ENCODE data around the gene VWA3B. TPM values are rescaled to one million over a fixed set of nuclear protein-coding genes. Genes with fewer than 3 reads are reported as not detected.

VWA3B gene
- total RNA-seq, 3 donors from 2014 or later = 1.2 to 2.8 (median 2.7) TPM

DNA sequence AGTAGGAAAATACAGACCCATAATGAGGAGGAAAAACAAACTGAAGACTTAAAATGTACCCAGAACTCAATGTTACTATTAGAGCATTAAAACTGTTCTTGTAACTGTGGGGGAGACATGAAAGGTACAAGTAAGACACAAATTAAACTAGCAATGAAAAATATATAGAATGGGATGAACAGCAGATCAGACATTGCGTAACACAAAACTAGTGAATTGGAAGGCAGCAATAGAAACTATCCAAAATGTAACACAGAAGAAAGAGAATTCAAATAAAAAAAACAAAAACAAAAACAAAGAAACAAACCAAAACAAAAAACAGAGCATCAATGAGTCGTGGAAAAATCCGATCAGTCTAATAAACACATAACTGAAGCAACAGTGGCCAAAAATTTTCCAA is 132.2 kb downstream of the VWA3B start:
- Histone ChIP-seq H3K9me3 (peaks cover 5% of the 10 kb centered on the region), H3K4me1 (ENCODE audit: low read depth) (no peaks in the 10 kb centered on the region), H3K4me3 (no peak overlapping the region), H3K36me3 (ENCODE audit: low read depth) (no peaks in the 10 kb centered on the region)
- ATAC-seq (no peak), DNase-seq (no peak)
- intact Hi-C loops (cut with DNase I, micrococcal nuclease) = no loop called here
- TF ChIP-seq, protein P1, sequence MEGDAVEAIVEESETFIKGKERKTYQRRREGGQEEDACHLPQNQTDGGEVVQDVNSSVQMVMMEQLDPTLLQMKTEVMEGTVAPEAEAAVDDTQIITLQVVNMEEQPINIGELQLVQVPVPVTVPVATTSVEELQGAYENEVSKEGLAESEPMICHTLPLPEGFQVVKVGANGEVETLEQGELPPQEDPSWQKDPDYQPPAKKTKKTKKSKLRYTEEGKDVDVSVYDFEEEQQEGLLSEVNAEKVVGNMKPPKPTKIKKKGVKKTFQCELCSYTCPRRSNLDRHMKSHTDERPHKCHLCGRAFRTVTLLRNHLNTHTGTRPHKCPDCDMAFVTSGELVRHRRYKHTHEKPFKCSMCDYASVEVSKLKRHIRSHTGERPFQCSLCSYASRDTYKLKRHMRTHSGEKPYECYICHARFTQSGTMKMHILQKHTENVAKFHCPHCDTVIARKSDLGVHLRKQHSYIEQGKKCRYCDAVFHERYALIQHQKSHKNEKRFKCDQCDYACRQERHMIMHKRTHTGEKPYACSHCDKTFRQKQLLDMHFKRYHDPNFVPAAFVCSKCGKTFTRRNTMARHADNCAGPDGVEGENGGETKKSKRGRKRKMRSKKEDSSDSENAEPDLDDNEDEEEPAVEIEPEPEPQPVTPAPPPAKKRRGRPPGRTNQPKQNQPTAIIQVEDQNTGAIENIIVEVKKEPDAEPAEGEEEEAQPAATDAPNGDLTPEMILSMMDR (IDR thresholded peaks at IDR 0.05) = no peak

GRCh38 chr2:98233941-98234340 is 147.0 kb downstream of the VWA3B start:
- DNase-seq = no peak
- intact Hi-C loops (cut with DNase I, micrococcal nuclease) = no loop called here

DNA sequence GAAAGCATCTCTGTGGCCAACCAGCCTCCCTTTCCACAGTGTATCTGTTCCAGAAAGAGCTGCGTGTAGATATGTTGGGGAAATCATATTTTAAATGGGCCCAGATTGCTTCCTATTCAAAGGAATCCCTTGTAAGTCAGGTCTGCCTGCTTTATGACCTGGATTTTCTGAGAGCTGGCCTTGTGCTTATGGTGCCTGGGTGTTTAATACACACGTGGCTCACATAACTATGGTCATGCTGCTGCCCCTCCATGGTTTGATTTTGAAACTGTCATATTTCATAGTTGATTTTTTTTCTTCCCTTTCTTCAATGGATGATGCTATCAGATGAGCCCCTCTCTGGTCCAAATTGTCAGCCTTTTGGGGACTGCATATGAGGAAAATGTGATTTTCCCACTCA is 147.8 kb downstream of the VWA3B start:
- no peak overlapping the region for H3K4me3 ChIP-seq
- TF ChIP-seq, protein P1 (IDR thresholded peaks at IDR 0.05) = no peak
- no peaks in the 10 kb centered on the region for H3K9me3 ChIP-seq
- H3K36me3 ChIP-seq (ENCODE audit: low read depth) = no peaks in the 10 kb centered on the region
- intact Hi-C loops (cut with DNase I, micrococcal nuclease) = no loop called here
- H3K4me1 ChIP-seq (ENCODE audit: low read depth) = no peaks in the 10 kb centered on the region
- no peak for ATAC-seq
- DNase-seq = no peak

More at GRCh38 chr2:98233941-98234340, 147.0 kb downstream of the VWA3B start:
- no peaks in the 10 kb centered on the region for H3K4me1 ChIP-seq (ENCODE audit: low read depth)
- no peak overlapping the region for H3K4me3 ChIP-seq
- TF ChIP-seq, protein P1 (IDR thresholded peaks at IDR 0.05) = no peak
- no peaks in the 10 kb centered on the region for H3K9me3 ChIP-seq
- no peaks in the 10 kb centered on the region for H3K36me3 ChIP-seq (ENCODE audit: low read depth)
- ATAC-seq = no peak

GRCh38 chr2:98236935-98237334 is 150.0 kb downstream of the VWA3B start:
- intact Hi-C loops (cut with DNase I, micrococcal nuclease) = no loop called here
- TF ChIP-seq, protein P1 (IDR thresholded peaks at IDR 0.05) = no peak
- DNase-seq (no peak), ATAC-seq (no peak)
- Histone ChIP-seq H3K4me1 (ENCODE audit: low read depth) (no peaks in the 10 kb centered on the region), H3K9me3 (no peaks in the 10 kb centered on the region), H3K4me3 (no peak overlapping the region), H3K36me3 (ENCODE audit: low read depth) (no peaks in the 10 kb centered on the region)

- no peak for ATAC-seq
- Histone ChIP-seq H3K9me3 (no peaks in the 10 kb centered on the region), H3K4me3 (no peak overlapping the region), H3K4me1 (ENCODE audit: low read depth) (no peaks in the 10 kb centered on the region), H3K36me3 (ENCODE audit: low read depth) (no peaks in the 10 kb centered on the region)
- TF ChIP-seq, protein P1 (IDR thresholded peaks at IDR 0.05) = no peak
- intact Hi-C loops (cut with DNase I, micrococcal nuclease) = no loop called here
- DNase-seq = no peak
Observed at GRCh38 chr2:98240786-98241398, 153.9 kb downstream of the VWA3B start.

DNA sequence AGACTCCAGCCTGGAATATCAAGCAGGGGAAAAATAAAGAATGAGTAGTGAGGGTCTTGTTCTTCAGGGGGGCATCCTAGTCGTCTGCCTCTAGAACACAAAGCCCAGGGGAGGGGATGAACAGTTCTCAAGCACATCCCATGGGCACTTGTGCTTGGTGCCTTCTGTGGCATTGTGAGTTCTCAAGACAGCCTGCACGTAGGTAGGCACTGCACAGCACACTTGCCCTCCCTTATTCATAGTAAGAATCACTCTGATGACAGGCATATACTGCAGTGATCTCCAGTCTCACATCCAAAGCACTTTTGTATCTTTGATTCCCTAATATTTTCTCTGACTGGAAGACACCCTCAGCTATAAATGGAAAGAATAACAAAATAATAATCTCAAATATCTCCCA is 154.6 kb downstream of the VWA3B start:
- no peak for ATAC-seq
- intact Hi-C loops (cut with DNase I, micrococcal nuclease) = no loop called here
- DNase-seq = no peak
- H3K4me3 ChIP-seq = no peak overlapping the region
- no peaks in the 10 kb centered on the region for H3K4me1 ChIP-seq (ENCODE audit: low read depth)
- H3K36me3 ChIP-seq (ENCODE audit: low read depth) = no peaks in the 10 kb centered on the region
- no peaks in the 10 kb centered on the region for H3K9me3 ChIP-seq
- TF ChIP-seq, protein P1 (IDR thresholded peaks at IDR 0.05) = no peak
